GM12864 (cell line): ENCODE results near the gene CELSR1.

Source experiments
- DNase-seq: peaks from one replicate; pipeline ENCODE4 v3.0.0-alpha.2; 2011; ENCODE audit warnings: low read depth
- H3K4me3 ChIP-seq: 2 replicates; pipeline ENCODE4 v1.5.1; 2011; ENCODE audit warnings: mild to moderate bottlenecking, low read depth, low read length, control low read depth
- TF ChIP-seq, protein P1 (sequence below): IDR thresholded peaks from 2 replicates; pipeline ENCODE4 v1.5.1; 2011; ENCODE audit warnings: low read depth, mild to moderate bottlenecking, moderate library complexity, low read length, control low read depth, inconsistent platforms; ENCODE audit errors: missing control alignments

The CELSR1 gene

DNA sequence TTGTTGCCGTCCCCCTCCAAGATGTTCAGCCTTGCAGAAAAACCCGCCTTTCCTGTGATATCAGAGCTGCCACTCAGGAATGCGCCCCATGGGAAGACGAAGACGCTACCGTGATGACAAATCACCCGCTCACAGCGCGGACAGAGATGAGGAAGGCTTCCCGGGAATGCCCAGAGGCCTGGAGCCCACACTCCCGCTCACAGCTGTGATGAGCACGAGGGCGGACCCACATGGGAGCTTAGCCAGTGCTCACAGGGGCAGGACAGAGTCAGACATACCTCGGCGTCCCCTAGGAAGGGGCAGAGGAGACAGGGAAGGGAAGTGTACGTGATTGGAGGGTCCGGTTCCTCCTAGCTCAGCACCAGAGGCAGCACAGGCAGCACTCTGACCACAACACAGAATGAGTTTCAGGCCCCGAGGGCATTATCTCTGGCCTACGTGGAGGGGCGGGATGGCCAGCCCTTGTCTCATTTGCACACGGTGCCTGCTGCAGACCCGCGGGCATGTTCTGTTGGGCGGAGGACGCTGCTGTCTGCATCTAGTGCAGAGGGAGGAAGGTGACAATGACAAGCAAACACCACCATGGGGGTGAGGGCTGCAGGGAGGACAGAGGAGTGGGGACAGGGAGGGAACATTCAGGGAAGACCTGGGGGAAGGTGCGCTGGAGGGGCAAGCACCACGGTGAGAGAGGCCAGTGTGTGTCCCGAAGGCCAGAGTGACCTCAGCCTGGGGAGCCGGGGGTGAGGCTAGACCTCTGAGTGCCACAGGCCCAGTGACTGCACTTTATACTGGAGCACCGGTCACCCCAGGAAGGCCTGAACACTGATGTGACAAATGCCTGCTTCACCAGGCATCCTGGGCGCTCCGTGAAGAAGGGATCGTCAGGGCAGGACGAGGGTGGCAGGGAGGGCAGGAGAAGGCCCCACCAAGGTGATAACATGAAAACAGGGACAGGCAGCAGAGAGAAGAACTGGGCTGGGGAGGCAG, 79.6 kb downstream of the CELSR1 start:
- no peak for DNase-seq
- no peak overlapping the region for H3K4me3 ChIP-seq
- TF ChIP-seq, protein P1, sequence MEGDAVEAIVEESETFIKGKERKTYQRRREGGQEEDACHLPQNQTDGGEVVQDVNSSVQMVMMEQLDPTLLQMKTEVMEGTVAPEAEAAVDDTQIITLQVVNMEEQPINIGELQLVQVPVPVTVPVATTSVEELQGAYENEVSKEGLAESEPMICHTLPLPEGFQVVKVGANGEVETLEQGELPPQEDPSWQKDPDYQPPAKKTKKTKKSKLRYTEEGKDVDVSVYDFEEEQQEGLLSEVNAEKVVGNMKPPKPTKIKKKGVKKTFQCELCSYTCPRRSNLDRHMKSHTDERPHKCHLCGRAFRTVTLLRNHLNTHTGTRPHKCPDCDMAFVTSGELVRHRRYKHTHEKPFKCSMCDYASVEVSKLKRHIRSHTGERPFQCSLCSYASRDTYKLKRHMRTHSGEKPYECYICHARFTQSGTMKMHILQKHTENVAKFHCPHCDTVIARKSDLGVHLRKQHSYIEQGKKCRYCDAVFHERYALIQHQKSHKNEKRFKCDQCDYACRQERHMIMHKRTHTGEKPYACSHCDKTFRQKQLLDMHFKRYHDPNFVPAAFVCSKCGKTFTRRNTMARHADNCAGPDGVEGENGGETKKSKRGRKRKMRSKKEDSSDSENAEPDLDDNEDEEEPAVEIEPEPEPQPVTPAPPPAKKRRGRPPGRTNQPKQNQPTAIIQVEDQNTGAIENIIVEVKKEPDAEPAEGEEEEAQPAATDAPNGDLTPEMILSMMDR, result no peak

DNA sequence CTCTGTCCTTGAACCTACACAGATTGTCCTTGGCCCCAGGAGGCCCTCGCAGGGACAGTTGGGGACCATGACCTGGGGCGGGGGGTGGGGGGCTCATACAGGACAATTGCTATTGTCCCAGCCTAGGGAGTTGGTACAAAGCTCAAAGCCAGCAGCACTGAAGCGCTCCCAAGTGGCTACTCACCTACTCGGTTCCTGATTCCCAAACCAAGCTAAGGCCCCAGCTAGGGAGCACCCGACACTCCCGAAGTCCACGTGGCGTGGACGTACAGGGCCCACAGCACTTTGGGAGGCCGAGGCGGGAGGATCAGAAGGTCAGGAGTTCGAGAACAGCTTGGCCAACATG, 80.6 kb downstream of the CELSR1 start:
- TF ChIP-seq, protein P1, result no peak
- DNase-seq, result no peak
- H3K4me3 ChIP-seq, result no peak overlapping the region

DNA sequence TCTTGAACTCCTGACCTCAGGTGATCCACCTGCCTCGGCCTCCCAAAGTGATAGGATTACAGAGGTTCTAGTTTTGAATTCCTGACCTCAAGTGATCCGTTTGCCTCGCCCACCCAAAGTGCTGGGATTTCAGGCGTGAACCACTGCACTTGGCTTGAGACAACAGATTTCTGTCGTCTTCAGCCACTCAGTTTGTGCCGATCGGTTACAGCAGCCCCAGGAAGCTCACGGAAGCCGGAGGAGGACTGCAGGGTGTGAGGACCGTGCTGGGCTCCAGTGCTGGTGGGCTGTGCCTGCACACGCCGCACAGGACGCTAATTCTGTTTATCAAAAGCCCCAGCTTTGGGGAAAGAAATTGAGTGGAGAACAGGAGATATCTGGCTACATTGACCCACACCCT, 82.0 kb downstream of the CELSR1 start:
- TF ChIP-seq, protein P1, result no peak
- DNase-seq, result no peak
- no peak overlapping the region for H3K4me3 ChIP-seq

DNA sequence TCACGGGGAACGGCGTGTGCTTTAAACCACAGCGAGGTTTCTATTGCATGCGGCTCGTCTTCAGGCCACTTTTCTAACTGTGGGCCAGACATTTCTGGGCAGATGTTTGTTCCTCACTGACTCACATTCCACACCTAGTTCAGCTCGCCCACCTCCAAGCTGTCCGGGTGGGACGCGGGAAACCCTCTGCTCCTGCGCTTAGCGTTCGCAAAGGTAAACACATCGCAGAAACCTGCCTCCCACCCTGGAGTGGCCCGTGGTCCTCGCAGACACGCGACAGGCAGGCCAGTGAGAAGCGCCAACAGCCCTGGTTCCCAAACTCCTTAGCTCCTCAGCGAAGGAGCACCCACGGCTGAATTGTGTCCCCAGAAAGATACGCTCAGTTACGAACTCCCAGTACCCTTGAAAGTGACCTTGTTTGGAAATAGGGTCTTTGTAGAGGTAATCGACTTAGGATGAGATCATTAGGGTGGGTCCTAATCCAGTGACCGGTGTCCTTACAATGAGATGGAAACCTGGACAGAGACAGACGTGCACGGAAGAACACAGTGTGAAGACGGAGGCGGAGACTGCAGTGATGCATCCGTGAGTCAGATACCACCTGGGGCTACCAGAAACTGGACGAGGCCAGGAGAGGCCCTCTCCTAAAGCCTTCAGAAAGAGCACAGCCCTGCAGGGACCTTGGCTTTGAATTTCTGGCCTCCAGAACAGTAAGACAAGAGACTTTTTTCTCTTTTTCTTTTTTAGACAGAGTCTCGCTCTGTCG, 82.7 kb downstream of the CELSR1 start:
- no peak for DNase-seq
- TF ChIP-seq, protein P1, result no peak
- no peak overlapping the region for H3K4me3 ChIP-seq

DNA sequence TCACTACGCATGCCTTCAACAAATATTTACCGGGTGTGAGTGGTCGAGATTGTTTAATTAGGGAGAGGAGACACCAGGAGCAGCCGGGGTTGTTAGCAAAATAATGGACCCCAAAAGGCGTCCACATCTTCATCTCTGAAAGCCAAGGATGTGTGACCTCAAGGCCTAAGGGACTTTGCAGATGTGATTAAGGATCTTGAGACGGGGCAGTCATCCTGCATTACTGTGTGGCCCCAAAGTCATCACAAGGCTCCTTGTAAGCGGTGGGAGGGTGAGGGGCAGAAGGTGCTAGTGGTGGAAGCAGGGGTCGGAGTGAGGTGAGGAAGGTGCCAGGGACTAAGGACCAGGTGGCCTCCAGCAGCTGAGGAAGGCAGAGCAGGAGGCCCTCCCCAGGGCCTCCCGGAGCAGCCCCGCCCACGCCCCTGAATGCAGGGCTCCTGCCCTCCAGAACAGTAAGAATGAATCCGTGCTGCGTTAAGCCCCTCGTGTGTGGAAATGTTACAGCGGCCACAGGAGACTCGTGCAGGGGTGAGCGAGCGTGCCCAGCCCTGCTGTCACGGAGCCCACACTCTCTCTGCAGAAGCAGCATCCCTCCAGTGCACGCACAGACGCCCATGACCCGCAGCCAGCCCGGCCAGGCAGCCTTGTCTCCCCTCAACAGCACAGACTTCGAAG, 83.5 kb downstream of the CELSR1 start:
- DNase-seq, result no peak
- TF ChIP-seq, protein P1, result no peak
- no peak overlapping the region for H3K4me3 ChIP-seq

DNA sequence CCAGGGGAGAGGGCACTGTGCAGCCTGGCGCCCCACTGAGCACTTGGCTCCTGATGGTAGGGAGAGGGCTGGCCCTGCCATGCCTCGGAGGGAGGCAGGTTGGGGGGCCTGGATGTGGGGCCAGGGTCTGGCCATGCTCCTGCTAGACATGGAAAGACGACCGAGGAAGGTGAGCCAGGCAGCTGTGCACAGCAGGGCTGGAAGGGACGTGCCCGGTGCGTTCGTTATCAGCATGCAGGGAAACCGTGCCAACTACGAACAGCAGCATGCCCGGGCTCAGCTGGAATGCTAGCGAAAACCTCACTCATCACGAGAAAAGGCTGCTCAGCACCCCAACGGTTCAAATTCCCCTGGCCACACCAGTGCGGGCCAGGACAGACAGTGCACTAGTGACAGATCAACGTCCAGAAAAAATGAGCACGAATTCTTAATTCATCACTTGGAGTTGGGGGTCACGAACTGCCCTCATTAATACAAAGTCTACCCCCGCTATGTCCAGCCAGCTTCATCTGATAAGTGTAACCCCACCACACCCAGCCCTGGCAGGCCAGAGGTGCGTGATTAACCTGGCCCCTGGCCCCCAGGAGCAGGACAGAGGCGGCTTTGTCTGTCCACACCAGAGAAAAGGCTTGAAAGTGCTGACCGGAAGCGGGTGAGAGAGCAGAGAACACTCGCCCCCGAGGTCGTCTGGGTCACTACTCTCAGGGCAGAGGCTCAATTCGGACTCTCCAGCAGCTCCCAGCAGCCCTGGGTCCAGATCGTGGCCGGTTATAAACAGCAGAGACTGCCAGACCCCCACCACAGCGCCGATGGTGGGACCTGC, 84.2 kb downstream of the CELSR1 start:
- no peak for DNase-seq
- TF ChIP-seq, protein P1, result no peak
- H3K4me3 ChIP-seq, result no peak overlapping the region
